GM11168 (cell line): ENCODE data around the gene DOC2A.

Source experiments
- in situ Hi-C: fragments of 300-500 bp; cut with MboI; formaldehyde crosslinking; loops from one replicate; pipeline ENCODE4 v1.12.0; 2022; ENCODE audit warnings: low sequenced_read_pairs; ENCODE audit not compliant: unreplicated experiment

DOC2A gene

GRCh38 chr16:29991571-29991904, 19.3 kb downstream of the DOC2A start:
- in situ Hi-C loops: no loop called here

- in situ Hi-C loops: no loop called here
Measured at GRCh38 chr16:29990883-29991570, 19.8 kb downstream of the DOC2A start.

- in situ Hi-C loops: no loop called here
Measured at GRCh38 chr16:29990034-29990433, 20.8 kb downstream of the DOC2A start.

GRCh38 chr16:29989111-29989858, 21.5 kb downstream of the DOC2A start:
- in situ Hi-C loops: no loop called here

- in situ Hi-C loops: no loop called here
Measured at GRCh38 chr16:29988346-29989075, 22.3 kb downstream of the DOC2A start.

GRCh38 chr16:29987371-29988085, 23.3 kb downstream of the DOC2A start:
- in situ Hi-C loops: no loop called here

- in situ Hi-C loops: no loop called here
Measured at GRCh38 chr16:29986931-29987330, 23.9 kb downstream of the DOC2A start.

- in situ Hi-C loops: no loop called here
Measured at GRCh38 chr16:29986231-29986630, 24.6 kb downstream of the DOC2A start.

- in situ Hi-C loops: no loop called here
Measured at GRCh38 chr16:29985271-29985811, 25.5 kb downstream of the DOC2A start.

GRCh38 chr16:29984764-29985147, 26.1 kb downstream of the DOC2A start:
- in situ Hi-C loops: no loop called here

GRCh38 chr16:29984137-29984763, 26.6 kb downstream of the DOC2A start:
- in situ Hi-C loops: no loop called here

GRCh38 chr16:29983420-29984136, 27.2 kb downstream of the DOC2A start:
- in situ Hi-C loops: no loop called here

GRCh38 chr16:29982560-29983419, 28.0 kb downstream of the DOC2A start:
- in situ Hi-C loops: no loop called here

GRCh38 chr16:29978564-29979270, 32.1 kb downstream of the DOC2A start:
- in situ Hi-C loops: no loop called here

- in situ Hi-C loops: no loop called here
Measured at GRCh38 chr16:29978081-29978480, 32.7 kb downstream of the DOC2A start.

- in situ Hi-C loops: no loop called here
Measured at GRCh38 chr16:29977063-29977825, 33.6 kb downstream of the DOC2A start.
